A549 treated with DMSO at 1 μM for 4 hours (cell line): Measurements from ENCODE around the gene ADAMTS6. TPM values are rescaled to one million over a fixed set of nuclear protein-coding genes. Genes with fewer than 3 reads are reported as not detected.

ENCODE experiments used
- total RNA-seq: library from RNA; stranded (reverse); fragments of 200-300 nt; extraction: Qiagen RNA extraction; gene quantifications from 5 replicates; pipeline ENCODE4 v1.2.3, GENCODE V29; 2022; ENCODE audit warnings: low read depth

ADAMTS6 gene
- 0.05 to 0.18 TPM (median 0.08 TPM) in 5 replicates for total RNA-seq

GRCh38 chr5:65481635-65482295 is at the start of gene ADAMTS6:
ADAMTS6 (minus strand) TSS chr5:65481920; CDS start chr5:65473673, 8,247 bp downstream.

Other genes with a start within 250 kb of the ADAMTS6 start
- 24.5 to 36.9 TPM (median 33.5 TPM) in 5 replicates for gene CENPK, start 81.2 kb upstream of the ADAMTS6 start, total RNA-seq
- 18.7 to 21.2 TPM (median 20.6 TPM) in 5 replicates for gene PPWD1, start 81.4 kb upstream of the ADAMTS6 start, total RNA-seq
- 6.3 to 9.2 TPM (median 7.9 TPM) in 5 replicates for gene TRIM23, start 142.4 kb upstream of the ADAMTS6 start, total RNA-seq
- 2.1 to 3.0 TPM (median 2.4 TPM) in 5 replicates for gene SHLD3, start 143.1 kb upstream of the ADAMTS6 start, total RNA-seq
- gene TRAPPC13, start 143.1 kb upstream of the ADAMTS6 start, total RNA-seq = 12.3 to 15.2 TPM (median 13.6 TPM) in 5 replicates
- 6.6 to 11.4 TPM (median 8.8 TPM) in 5 replicates for gene SGTB, start 240.2 kb upstream of the ADAMTS6 start, total RNA-seq
- gene NLN, start 240.3 kb upstream of the ADAMTS6 start, total RNA-seq = 54.2 to 78.1 TPM (median 67.9 TPM) in 5 replicates